Smooth muscle cell (in vitro differentiated cells): ENCODE results near the gene BMP4. TPM values are rescaled to one million over a fixed set of nuclear protein-coding genes. Genes with fewer than 3 reads are reported as not detected.
A peak's percentile ranks its signal among the peaks of the same experiment; 100 is the strongest.

Experiments
- DNase-seq: peaks from one replicate; lab custom pipeline; 2025; ENCODE audit not compliant: unreplicated experiment; lab: John Stamatoyannopoulos, UW
- H2AFZ ChIP-seq: fragments of 200-600 bp; sonication (generic); 2 replicates; pipeline ENCODE4 v1.6.0; 2016; ENCODE audit warnings: antibody characterized with exemption, low read depth, mild to moderate bottlenecking
- H3F3A ChIP-seq: fragments of 200-600 bp; sonication (generic); 2 replicates; pipeline ENCODE4 v1.6.0; 2017; ENCODE audit warnings: antibody characterized with exemption, low read depth
- H3K27ac ChIP-seq: fragments of 200-600 bp; sonication (generic); 2 replicates; pipeline ENCODE4 v1.5.1; 2016; ENCODE audit warnings: low read depth, mild to moderate bottlenecking
- H3K27me3 ChIP-seq: fragments of 200-600 bp; sonication (generic); 2 replicates; pipeline ENCODE4 v1.6.1; 2016; ENCODE audit warnings: low read depth, mild to moderate bottlenecking
- H3K36me3 ChIP-seq: fragments of 200-600 bp; sonication (generic); 2 replicates; pipeline ENCODE4 v1.5.1; 2016; ENCODE audit warnings: low read depth
- H3K4me1 ChIP-seq: fragments of 200-600 bp; sonication (generic); 2 replicates; pipeline ENCODE4 v1.5.1; 2016; ENCODE audit warnings: low read depth
- H3K4me2 ChIP-seq: fragments of 200-600 bp; sonication (generic); 2 replicates; pipeline ENCODE4 v1.6.0; 2016; ENCODE audit warnings: mild to moderate bottlenecking
- H3K4me3 ChIP-seq: fragments of 200-600 bp; sonication (generic); 2 replicates; pipeline ENCODE4 v1.5.1; 2016; ENCODE audit warnings: mild to moderate bottlenecking
- H3K79me2 ChIP-seq: fragments of 200-600 bp; sonication (generic); 2 replicates; pipeline ENCODE4 v1.6.0; 2016; ENCODE audit warnings: low read depth, mild to moderate bottlenecking
- H3K9ac ChIP-seq: fragments of 200-600 bp; sonication (generic); 2 replicates; pipeline ENCODE4 v1.6.0; 2016; ENCODE audit warnings: low read depth
- H3K9me3 ChIP-seq: fragments of 200-600 bp; sonication (generic); replicated peaks from 2 replicates; pipeline ENCODE4 v1.5.1; 2016; ENCODE audit warnings: low read depth
- H4K20me1 ChIP-seq: fragments of 200-600 bp; sonication (generic); 2 replicates; pipeline ENCODE4 v1.6.0; 2016; ENCODE audit warnings: low read depth
- WGBS: methylation state at CpG from one replicate; pipeline ENCODE4 v1.1.7; 2016; ENCODE audit warnings: low lambda C conversion rate; 5-methylcytosine and 5-hydroxymethylcytosine counted together
- polyA plus RNA-seq: library from polyadenylated mRNA; unstranded; fragments of >200 nt; fragmentation: Nextera tagmentation; extraction: Ambion mirVana; gene quantifications from 2 replicates; pipeline ENCODE4 v1.2.1, GENCODE V29; 2016
- total RNA-seq: library from RNA; depleted of rRNA; stranded (reverse); fragments of >200 nt; gene quantifications from 2 replicates; pipeline ENCODE4 v1.2.3, GENCODE V29; 2014
- TF ChIP-seq, protein P1 (sequence below): fragments of 200-600 bp; sonication (generic); IDR thresholded peaks from 2 replicates; pipeline ENCODE4 v1.5.1; 2017; ENCODE audit warnings: borderline replicate concordance, mild to moderate bottlenecking, antibody characterized with exemption; ENCODE audit not compliant: insufficient read depth, poor library complexity, severe bottlenecking

The BMP4 gene
- total and polyA plus RNA-seq, 2 experiments from 2014 or later: 30.5 to 38.2 TPM

DNA sequence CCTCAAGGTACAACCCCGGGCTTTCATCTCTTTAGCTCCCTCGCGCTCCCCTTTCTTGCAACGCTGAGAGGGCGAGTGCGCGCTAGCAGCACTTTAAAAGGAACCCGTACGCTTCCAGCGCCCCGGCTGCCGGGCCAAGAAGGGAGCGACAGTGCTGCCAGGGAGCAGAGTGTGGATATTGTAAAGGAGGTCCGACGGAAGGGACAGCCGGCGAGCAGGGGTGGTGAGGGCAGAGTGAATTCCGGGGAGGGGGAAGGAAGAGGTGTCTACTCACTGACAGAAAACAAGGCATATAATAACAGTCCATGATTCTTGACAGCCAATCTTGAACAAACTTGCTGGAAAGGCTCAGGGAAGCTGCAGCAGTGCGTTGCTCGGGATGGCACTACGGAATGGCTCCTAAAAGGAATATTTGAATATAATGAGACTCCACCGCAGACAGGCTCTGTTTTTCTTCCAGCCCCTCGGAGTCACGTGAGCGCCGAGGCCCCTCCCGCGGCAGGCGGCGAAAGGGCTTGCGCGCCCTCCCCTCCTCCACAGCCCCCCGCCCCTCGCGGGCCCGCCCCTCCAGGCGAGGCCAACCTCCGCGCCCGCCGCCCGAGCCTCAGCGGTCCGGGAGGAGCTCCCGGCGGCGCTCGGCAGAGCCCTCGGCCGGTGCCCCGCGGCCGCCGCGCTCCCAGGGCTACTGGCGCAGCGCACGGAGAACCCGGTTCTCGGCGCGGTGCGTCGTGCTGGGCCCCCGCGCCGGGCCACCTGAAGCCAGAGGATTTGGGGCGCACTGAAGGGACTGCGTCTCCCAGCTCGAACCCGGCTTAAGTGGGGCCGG, 3.4 kb downstream of the BMP4 start:
- Histone ChIP-seq H3F3A (no peaks in the 10 kb centered on the region), H3K4me3 (peak overlapping the region; percentile 76), H2AFZ (peak overlapping the region; percentile 97), H3K4me2 (peak overlapping the region; percentile 89), H3K27ac (peak overlapping the region; percentile 28), H4K20me1 (peaks cover 18% of the 10 kb centered on the region), H3K36me3 (no peaks in the 10 kb centered on the region), H3K4me1 (peaks cover 19% of the 10 kb centered on the region), H3K27me3 (no peaks in the 10 kb centered on the region), H3K9ac (peak overlapping the region; percentile 53), H3K79me2 (no peaks in the 10 kb centered on the region), H3K9me3 (no peaks in the 10 kb centered on the region)
- 1% methylated on average over 53 of the region's 72 CpGs for WGBS
- TF ChIP-seq, protein P1, sequence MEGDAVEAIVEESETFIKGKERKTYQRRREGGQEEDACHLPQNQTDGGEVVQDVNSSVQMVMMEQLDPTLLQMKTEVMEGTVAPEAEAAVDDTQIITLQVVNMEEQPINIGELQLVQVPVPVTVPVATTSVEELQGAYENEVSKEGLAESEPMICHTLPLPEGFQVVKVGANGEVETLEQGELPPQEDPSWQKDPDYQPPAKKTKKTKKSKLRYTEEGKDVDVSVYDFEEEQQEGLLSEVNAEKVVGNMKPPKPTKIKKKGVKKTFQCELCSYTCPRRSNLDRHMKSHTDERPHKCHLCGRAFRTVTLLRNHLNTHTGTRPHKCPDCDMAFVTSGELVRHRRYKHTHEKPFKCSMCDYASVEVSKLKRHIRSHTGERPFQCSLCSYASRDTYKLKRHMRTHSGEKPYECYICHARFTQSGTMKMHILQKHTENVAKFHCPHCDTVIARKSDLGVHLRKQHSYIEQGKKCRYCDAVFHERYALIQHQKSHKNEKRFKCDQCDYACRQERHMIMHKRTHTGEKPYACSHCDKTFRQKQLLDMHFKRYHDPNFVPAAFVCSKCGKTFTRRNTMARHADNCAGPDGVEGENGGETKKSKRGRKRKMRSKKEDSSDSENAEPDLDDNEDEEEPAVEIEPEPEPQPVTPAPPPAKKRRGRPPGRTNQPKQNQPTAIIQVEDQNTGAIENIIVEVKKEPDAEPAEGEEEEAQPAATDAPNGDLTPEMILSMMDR: no peak
- DNase-seq: peak; percentile 66

- WGBS: 2% methylated on average over 10 of the region's 10 CpGs
- peaks cover 18% of the 10 kb centered on the region for H4K20me1 ChIP-seq
- no peaks in the 10 kb centered on the region for H3K79me2 ChIP-seq
- H3K4me3 ChIP-seq: peak overlapping the region; percentile 76
- no peak for DNase-seq
- no peaks in the 10 kb centered on the region for H3F3A ChIP-seq
- H2AFZ ChIP-seq: peak overlapping the region; percentile 97
- H3K27me3 ChIP-seq: no peaks in the 10 kb centered on the region
- no peaks in the 10 kb centered on the region for H3K9me3 ChIP-seq
- H3K36me3 ChIP-seq: no peaks in the 10 kb centered on the region
- H3K4me1 ChIP-seq: peaks cover 19% of the 10 kb centered on the region
- TF ChIP-seq, protein P1: no peak
- H3K9ac ChIP-seq: peak overlapping the region; percentile 36
- H3K27ac ChIP-seq: peak overlapping the region; percentile 28
- H3K4me2 ChIP-seq: peak overlapping the region; percentile 89
These were observed 4.1 kb downstream of the BMP4 start for GRCh38 chr14:53952533-53952932.

GRCh38 chr14:53951627-53952303, 4.9 kb downstream of the BMP4 start:
- Histone ChIP-seq H3K9ac (no peak overlapping the region), H3K79me2 (no peaks in the 10 kb centered on the region), H3K36me3 (no peaks in the 10 kb centered on the region), H3K4me2 (peak overlapping the region; percentile 89), H2AFZ (peak overlapping the region; percentile 42), H3K9me3 (no peaks in the 10 kb centered on the region), H3K27ac (no peak overlapping the region), H3K27me3 (no peaks in the 10 kb centered on the region), H4K20me1 (peaks cover 18% of the 10 kb centered on the region), H3K4me3 (peak overlapping the region; percentile 76), H3K4me1 (peaks cover 22% of the 10 kb centered on the region), H3F3A (no peaks in the 10 kb centered on the region)
- TF ChIP-seq, protein P1: no peak
- 6% methylated on average over 31 of the region's 32 CpGs for WGBS
- DNase-seq: no peak
